ENCODE results near the gene GNG7.

GRCh38 chr19:2479556-2480194 lies 222.8 kb downstream of the GNG7 start:
- TF ChIP-seq CTCF (IDR thresholded peaks at IDR 0.05) (no peak), POLR2A (IDR thresholded peaks at IDR 0.05) (no peak)

Data from adrenal gland (tissue), 5 donors.